ENCODE measurements around the gene TTLL9. TPM values are rescaled to one million over a fixed set of nuclear protein-coding genes. Genes with fewer than 3 reads are reported as not detected.
"Not testable (repeated sequence)": the region's sequence is repeated elsewhere in the genome, so short reads cannot be mapped to it uniquely, and the experiment has no call there.

TTLL9 gene
- total RNA-seq, 4 donors from 2014 or later, result 0.47 to 1.7 TPM; not detected in 2

DNA sequence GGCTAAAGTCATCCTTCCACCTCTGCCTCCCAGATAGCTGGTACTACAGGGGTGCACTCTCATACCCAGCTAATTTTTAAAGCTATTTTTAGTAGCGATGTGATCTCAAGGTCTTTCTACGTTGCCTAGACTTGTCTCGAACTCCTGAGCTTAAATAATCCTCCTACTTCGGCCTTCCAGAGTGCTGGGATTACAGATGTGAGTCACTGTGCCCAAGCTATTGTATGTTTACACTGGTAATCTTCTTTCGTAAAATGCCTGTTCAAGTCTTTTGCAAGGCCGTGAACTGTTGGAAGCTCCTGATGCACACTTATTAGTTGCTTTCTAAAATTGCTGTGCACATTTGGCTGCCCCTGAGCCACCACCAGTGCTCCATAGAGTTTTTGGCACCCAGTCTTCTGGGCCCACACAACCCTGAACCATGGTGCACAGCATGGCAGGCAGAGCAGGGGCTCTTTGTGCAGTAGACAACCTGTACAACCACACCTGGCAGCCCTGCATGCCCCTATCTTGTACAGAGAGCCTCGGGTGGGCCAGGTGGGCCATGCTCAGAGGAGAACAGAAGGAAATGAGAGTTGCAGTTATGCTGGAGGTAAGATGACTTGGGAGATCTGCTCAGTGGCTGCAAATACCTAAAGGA, 48.2 kb downstream of the TTLL9 start:
- TF ChIP-seq, protein P1, sequence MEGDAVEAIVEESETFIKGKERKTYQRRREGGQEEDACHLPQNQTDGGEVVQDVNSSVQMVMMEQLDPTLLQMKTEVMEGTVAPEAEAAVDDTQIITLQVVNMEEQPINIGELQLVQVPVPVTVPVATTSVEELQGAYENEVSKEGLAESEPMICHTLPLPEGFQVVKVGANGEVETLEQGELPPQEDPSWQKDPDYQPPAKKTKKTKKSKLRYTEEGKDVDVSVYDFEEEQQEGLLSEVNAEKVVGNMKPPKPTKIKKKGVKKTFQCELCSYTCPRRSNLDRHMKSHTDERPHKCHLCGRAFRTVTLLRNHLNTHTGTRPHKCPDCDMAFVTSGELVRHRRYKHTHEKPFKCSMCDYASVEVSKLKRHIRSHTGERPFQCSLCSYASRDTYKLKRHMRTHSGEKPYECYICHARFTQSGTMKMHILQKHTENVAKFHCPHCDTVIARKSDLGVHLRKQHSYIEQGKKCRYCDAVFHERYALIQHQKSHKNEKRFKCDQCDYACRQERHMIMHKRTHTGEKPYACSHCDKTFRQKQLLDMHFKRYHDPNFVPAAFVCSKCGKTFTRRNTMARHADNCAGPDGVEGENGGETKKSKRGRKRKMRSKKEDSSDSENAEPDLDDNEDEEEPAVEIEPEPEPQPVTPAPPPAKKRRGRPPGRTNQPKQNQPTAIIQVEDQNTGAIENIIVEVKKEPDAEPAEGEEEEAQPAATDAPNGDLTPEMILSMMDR (IDR thresholded peaks at IDR 0.05), result no peak
- Histone ChIP-seq H3K4me1 (no peaks in the 10 kb centered on the region), H3K27ac (no peak overlapping the region), H3K36me3 (no peaks in the 10 kb centered on the region), H3K27me3 (no peaks in the 10 kb centered on the region), H3K9me3 (no peaks in the 10 kb centered on the region), H3K4me3 (no peak overlapping the region)
- no peak for DNase-seq

DNA sequence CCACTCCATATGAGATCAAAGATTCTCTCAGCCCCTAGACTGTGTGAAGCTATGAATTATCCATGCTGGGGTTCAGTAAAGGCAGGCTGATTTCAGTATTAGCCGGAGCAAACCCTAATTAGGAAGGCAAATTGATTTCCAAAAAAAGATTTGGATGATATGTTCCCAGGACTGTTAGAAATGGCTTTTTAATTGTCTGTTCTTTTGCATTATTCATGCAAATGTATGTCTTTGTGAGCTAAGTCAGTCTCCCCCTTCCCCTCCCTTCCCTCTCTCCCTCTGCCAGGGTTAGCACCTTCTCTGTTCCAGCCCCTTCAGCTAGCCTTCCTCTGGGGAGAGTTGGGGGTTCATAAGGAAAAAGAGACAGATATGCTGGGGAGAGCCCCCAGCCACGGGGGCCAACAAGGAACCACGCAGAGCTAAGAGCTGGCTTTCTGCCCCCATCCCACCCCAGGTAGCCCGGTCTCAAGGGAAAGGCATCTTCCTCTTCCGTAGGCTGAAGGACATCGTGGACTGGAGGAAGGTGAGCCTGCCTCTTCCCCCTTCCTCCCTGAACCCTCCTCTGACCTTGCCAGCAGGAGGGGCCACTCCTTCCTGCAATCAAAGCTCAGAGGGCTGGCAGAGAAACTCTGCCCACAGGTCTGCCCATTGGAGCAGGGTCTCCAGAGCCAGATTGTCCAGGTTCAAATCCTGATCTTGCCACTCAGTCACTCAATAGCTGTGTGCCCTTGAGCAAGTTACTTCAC, 49.1 kb downstream of the TTLL9 start:
- Histone ChIP-seq H3K4me3 (no peak overlapping the region), H3K36me3 (no peaks in the 10 kb centered on the region), H3K27ac (no peak overlapping the region), H3K4me1 (no peaks in the 10 kb centered on the region), H3K27me3 (no peaks in the 10 kb centered on the region), H3K9me3 (no peaks in the 10 kb centered on the region)
- no peak for DNase-seq
- TF ChIP-seq, protein P1 (IDR thresholded peaks at IDR 0.05), result no peak

DNA sequence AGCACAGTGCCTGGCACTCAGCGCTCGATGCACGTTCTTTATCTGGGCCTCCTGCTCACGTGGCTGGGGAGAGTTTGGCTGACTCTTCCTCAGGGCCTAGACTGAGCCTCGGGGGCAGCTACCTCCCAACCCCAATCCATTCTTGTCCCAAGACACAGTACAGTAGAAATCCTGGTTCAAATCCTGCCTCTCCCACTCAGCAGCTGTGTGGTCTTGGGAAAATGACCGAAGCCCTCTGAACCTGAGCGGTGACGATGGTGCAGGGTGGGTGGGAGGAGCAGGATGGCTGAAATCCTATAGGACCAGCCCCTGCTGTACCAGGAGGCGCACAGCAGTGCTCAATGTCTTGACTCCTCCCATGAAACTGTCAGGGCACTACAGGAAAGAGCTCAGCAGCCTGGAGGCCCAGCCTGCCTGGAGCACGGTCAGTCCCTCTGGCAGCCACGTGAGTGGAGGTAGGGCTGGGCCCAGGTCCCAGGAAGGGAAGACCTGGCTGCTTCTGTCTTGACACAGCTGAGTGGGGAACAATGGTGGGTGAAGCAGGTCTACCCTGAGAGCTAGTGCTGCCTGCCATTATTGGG, 49.9 kb downstream of the TTLL9 start:
- no peak for DNase-seq
- no peaks in the 10 kb centered on the region for H3K9me3 ChIP-seq
- H3K4me3 ChIP-seq, result no peak overlapping the region
- H3K27ac ChIP-seq, result no peak overlapping the region
- H3K4me1 ChIP-seq, result no peaks in the 10 kb centered on the region
- no peaks in the 10 kb centered on the region for H3K36me3 ChIP-seq
- TF ChIP-seq, protein P1 (IDR thresholded peaks at IDR 0.05), result no peak
- TF ChIP-seq POLR2A (IDR thresholded peaks at IDR 0.05), result no peak
- no peaks in the 10 kb centered on the region for H3K27me3 ChIP-seq

DNA sequence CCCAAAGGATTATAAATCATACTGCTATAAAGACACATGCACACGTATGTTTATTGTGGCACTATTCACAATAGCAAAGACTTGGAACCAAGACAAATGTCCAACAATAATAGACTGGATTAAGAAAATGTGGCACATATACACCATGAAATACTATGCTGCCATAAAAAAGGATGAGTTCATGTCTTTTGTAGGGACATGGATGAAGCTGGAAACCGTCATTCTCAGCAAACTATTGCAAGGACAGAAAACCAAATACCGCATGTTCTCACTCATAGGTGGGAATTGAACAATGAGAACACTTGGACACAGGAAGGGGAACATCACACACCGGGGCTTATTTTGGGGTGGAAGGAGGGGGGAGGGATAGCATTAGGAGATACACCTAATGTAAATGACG, 51.0 kb downstream of the TTLL9 start:
- not testable (repeated sequence) for H3K9me3 ChIP-seq, H3K36me3 ChIP-seq, H3K4me3 ChIP-seq, H3K4me1 ChIP-seq, H3K27ac ChIP-seq, H3K27me3 ChIP-seq, DNase-seq

DNA sequence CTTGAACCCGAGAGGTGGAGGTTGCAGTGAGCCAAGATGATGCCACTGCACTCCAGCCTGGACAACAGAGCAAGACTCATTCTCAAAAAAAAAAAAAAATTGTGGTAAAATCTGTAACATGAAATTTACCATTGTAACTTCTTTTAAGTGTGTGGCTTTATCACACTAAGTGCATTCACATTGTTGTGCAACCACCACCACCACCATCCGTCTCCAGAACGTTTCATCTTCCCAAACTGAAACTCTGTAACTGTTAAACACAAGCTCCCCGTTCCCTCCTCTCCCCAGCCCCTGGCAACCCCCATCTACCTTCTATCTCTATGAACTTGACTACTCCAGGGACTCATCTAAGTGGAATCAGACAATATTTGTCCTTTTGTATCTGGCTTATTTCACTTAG, 51.7 kb downstream of the TTLL9 start:
- H3K36me3 ChIP-seq, result no peaks in the 10 kb centered on the region
- TF ChIP-seq, protein P1 (IDR thresholded peaks at IDR 0.05), result no peak
- TF ChIP-seq POLR2A (IDR thresholded peaks at IDR 0.05), result no peak
- no peak for DNase-seq
- no peaks in the 10 kb centered on the region for H3K4me1 ChIP-seq
- H3K27ac ChIP-seq, result no peak overlapping the region
- no peaks in the 10 kb centered on the region for H3K27me3 ChIP-seq
- H3K9me3 ChIP-seq, result no peaks in the 10 kb centered on the region
- no peak overlapping the region for H3K4me3 ChIP-seq

DNA sequence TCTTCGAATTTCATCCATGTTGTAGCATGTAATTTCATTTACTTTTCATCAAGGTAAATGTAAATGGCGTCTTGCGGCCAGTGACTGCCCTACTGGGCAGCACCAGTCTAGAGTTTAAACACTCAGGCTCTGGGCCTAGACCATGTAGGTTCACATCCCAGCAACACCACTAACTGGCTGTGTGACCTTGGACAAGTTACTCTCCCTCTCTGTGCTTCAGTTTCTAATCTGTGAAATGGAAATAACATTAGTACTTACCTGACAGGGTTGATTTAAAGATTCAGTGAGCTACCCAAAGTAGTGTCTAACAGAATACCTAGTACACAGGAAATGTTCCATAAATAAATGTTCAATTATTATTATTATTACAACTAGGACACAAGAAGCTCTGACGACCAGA, 52.2 kb downstream of the TTLL9 start:
- H3K9me3 ChIP-seq, result no peaks in the 10 kb centered on the region
- no peak overlapping the region for H3K27ac ChIP-seq
- no peak for DNase-seq
- H3K4me1 ChIP-seq, result no peaks in the 10 kb centered on the region
- H3K27me3 ChIP-seq, result no peaks in the 10 kb centered on the region
- TF ChIP-seq POLR2A (IDR thresholded peaks at IDR 0.05), result no peak
- TF ChIP-seq, protein P1 (IDR thresholded peaks at IDR 0.05), result no peak
- no peaks in the 10 kb centered on the region for H3K36me3 ChIP-seq
- no peak overlapping the region for H3K4me3 ChIP-seq
